ENCODE data around the gene NFU1. TPM values are rescaled to one million over a fixed set of nuclear protein-coding genes. Genes with fewer than 3 reads are reported as not detected.
A peak's percentile ranks its signal among the peaks of the same experiment; 100 is the strongest.
"Not testable (repeated sequence)": the region's sequence is repeated elsewhere in the genome, so short reads cannot be mapped to it uniquely, and the experiment has no call there.

Gene NFU1
- total RNA-seq, 8 experiments from 2014 or later = 33.6 to 84.1 (median 62.4) TPM

GRCh38 chr2:69381337-69381737 is 55.9 kb downstream of the NFU1 start:
- 100% methylated on average over 1 of the region's 1 CpG; no CpG with 5 or more reads in 3 of the 10 experiments for WGBS, 10 experiments
- Histone ChIP-seq H3K27ac (no peak overlapping the region), H3K4me1 (replicated peaks in 1 of 2) (peaks cover 0 to 5% of the 10 kb centered on the region in 2 donors), H3K4me3 (no peak overlapping the region)
- peak in 4 of 8 experiments; percentile 14 to 33 (median 28) for ATAC-seq (replicated peaks in 6 of 8)
- in situ Hi-C loops (cut with MboI; ENCODE audit: low pct_unique_long_range_greater_than_20kb in 2 of 9, low sequenced_read_pairs in 9 of 9, unreplicated experiment in 9 of 9) = no loop called here

- peaks cover 0 to 4% of the 10 kb centered on the region in 2 donors for H3K4me1 ChIP-seq (replicated peaks in 1 of 2)
- in situ Hi-C loops (cut with MboI; ENCODE audit: low pct_unique_long_range_greater_than_20kb in 2 of 9, low sequenced_read_pairs in 9 of 9, unreplicated experiment in 9 of 9) = no loop called here
- ATAC-seq (replicated peaks in 6 of 8) = peak in 4 of 8 experiments; percentile 26 to 52 (median 40)
- H3K27ac ChIP-seq = no peak overlapping the region
- H3K4me3 ChIP-seq = no peak overlapping the region
- 87 to 100% (median 92%) methylated on average over 2 to 11 of the region's 12 CpGs for WGBS, 10 experiments
These were observed 56.9 kb downstream of the NFU1 start for GRCh38 chr2:69380072-69380917.

DNA sequence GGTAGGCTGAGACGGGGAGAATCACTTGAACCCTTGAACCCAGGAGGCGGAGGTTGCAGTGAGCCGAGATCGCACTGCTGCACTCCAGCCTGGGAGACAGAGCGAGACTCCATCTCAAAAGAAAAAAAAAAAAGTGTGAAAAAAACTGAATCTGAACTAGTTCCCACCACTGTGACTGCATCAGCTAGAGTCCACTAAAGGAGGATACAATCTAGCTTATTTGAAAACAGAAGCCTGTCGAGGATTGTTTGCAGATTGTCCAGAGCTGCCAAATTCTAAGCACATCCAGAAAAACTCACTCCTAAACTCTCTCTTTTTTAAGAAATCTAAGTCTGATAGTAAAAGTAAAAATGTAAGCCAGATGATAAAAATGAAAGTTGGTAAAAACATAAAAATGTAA is 60.8 kb downstream of the NFU1 start:
- Histone ChIP-seq H3K4me1 (replicated peaks in 1 of 2) (no peaks in the 10 kb centered on the region), H3K27ac (no peak overlapping the region), H3K4me3 (no peak overlapping the region)
- peak in 2 of 8 experiments; percentile 43 to 44 for ATAC-seq (replicated peaks in 6 of 8)
- in situ Hi-C loops (cut with MboI; ENCODE audit: low pct_unique_long_range_greater_than_20kb in 2 of 9, low sequenced_read_pairs in 9 of 9, unreplicated experiment in 9 of 9) = no loop called here
- 56 to 97% (median 91%) methylated on average over 1 to 6 of the region's 6 CpGs; no CpG with 5 or more reads in 4 of the 10 experiments for WGBS, 10 experiments

GRCh38 chr2:69375494-69376353 is 61.5 kb downstream of the NFU1 start:
- Histone ChIP-seq H3K4me3 (no peak overlapping the region), H3K27ac (no peak overlapping the region), H3K4me1 (replicated peaks in 1 of 2) (no peaks in the 10 kb centered on the region)
- WGBS, 10 experiments = 54 to 94% (median 77%) methylated on average over 2 to 8 of the region's 8 CpGs; no CpG with 5 or more reads in 1 of the 10 experiments
- ATAC-seq (replicated peaks in 6 of 8) = peak in 3 of 8 experiments; percentile 30 to 81 (median 79)
- in situ Hi-C loops (cut with MboI; ENCODE audit: low pct_unique_long_range_greater_than_20kb in 2 of 9, low sequenced_read_pairs in 9 of 9, unreplicated experiment in 9 of 9) = no loop called here

DNA sequence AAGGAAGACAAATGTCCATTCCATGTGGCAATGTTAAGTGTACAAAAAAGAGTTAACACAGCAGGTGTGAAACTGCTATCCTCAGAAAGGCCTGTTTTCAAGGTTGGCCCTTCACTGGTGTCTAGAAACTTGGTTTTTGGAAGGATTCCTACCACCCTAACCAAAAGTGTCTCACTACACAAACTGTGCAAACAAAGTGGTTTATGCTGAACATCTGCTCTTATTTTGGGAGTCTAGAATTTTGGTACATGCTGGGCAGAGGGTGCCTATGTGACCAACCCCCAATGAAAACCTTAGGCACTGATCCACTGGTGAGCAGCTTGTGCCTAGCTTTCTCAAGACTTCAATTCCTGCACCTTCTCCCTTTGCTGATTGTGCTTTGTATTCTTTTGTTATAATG is 64.5 kb downstream of the NFU1 start:
- Histone ChIP-seq H3K4me1 (replicated peaks in 1 of 2) (no peaks in the 10 kb centered on the region), H3K4me3 (no peak overlapping the region), H3K27ac (no peak overlapping the region)
- ATAC-seq (replicated peaks in 6 of 8) = no peak
- in situ Hi-C loops (cut with MboI; ENCODE audit: low pct_unique_long_range_greater_than_20kb in 2 of 9, low sequenced_read_pairs in 9 of 9, unreplicated experiment in 9 of 9) = no loop called here

- in situ Hi-C loops (cut with MboI; ENCODE audit: low pct_unique_long_range_greater_than_20kb in 2 of 9, low sequenced_read_pairs in 9 of 9, unreplicated experiment in 9 of 9) = no loop called here
- H3K4me1 ChIP-seq (replicated peaks in 1 of 2) = no peaks in the 10 kb centered on the region
- no peak for ATAC-seq (replicated peaks in 6 of 8)
- WGBS, 10 experiments = 86% methylated on average over 1 of the region's 1 CpG; no CpG with 5 or more reads in 9 of the 10 experiments
- no peak overlapping the region for H3K4me3 ChIP-seq
- no peak overlapping the region for H3K27ac ChIP-seq
These were observed 67.4 kb downstream of the NFU1 start for GRCh38 chr2:69369802-69370201.

DNA sequence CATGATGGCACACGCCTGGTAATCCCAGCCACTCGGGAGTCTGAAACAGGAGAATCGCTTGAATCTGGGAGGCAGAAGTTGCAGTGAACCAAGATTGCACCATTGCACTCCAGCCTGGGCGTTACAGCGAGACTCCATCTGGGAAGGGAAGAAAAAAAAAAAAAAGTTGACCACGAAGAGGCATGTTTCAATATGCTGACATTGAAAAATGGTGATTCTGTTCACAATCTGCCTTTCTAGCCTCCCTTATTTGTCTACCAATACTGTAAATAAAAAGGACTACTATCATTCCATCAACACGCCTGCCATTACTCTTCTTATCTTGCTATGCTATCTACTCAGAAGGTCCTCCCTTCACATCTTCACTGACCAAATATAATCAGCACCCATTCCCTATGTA is 68.6 kb downstream of the NFU1 start:
- in situ Hi-C loops (cut with MboI; ENCODE audit: low pct_unique_long_range_greater_than_20kb in 2 of 9, low sequenced_read_pairs in 9 of 9, unreplicated experiment in 9 of 9) = no loop called here
- Histone ChIP-seq H3K27ac (no peak overlapping the region), H3K4me3 (no peak overlapping the region), H3K4me1 (replicated peaks in 1 of 2) (no peaks in the 10 kb centered on the region)
- 77 to 100% (median 91%) methylated on average over 1 to 4 of the region's 7 CpGs; no CpG with 5 or more reads in 2 of the 10 experiments for WGBS, 10 experiments
- ATAC-seq (replicated peaks in 6 of 8) = no peak

- in situ Hi-C loops (cut with MboI; ENCODE audit: low pct_unique_long_range_greater_than_20kb in 2 of 9, low sequenced_read_pairs in 9 of 9, unreplicated experiment in 9 of 9) = no loop called here
These were observed 77.9 kb downstream of the NFU1 start for GRCh38 chr2:69359371-69359770.

GRCh38 chr2:69358914-69359313 is 78.3 kb downstream of the NFU1 start:
- H3K27ac ChIP-seq = no peak overlapping the region
- H3K4me1 ChIP-seq (replicated peaks in 1 of 2) = no peaks in the 10 kb centered on the region
- in situ Hi-C loops (cut with MboI; ENCODE audit: low pct_unique_long_range_greater_than_20kb in 2 of 9, low sequenced_read_pairs in 9 of 9, unreplicated experiment in 9 of 9) = no loop called here
- WGBS, 10 experiments = 10 to 100% (median 27%) methylated on average over 1 to 3 of the region's 3 CpGs
- ATAC-seq (replicated peaks in 6 of 8) = no peak
- H3K4me3 ChIP-seq = no peak overlapping the region

More at GRCh38 chr2:69359371-69359770, 77.9 kb downstream of the NFU1 start:
- ATAC-seq (replicated peaks in 6 of 8) = no peak
- no peaks in the 10 kb centered on the region for H3K4me1 ChIP-seq (replicated peaks in 1 of 2)
- no peak overlapping the region for H3K4me3 ChIP-seq
- no peak overlapping the region for H3K27ac ChIP-seq

GRCh38 chr2:69356471-69356870 is 80.8 kb downstream of the NFU1 start:
- H3K4me1 ChIP-seq (replicated peaks in 1 of 2) = no peaks in the 10 kb centered on the region
- H3K4me3 ChIP-seq = no peak overlapping the region
- 86 to 100% (median 96%) methylated on average over 1 to 5 of the region's 5 CpGs; no CpG with 5 or more reads in 1 of the 10 experiments for WGBS, 10 experiments
- in situ Hi-C loops (cut with MboI; ENCODE audit: low pct_unique_long_range_greater_than_20kb in 2 of 9, low sequenced_read_pairs in 9 of 9, unreplicated experiment in 9 of 9) = no loop called here
- H3K27ac ChIP-seq = no peak overlapping the region
- no peak for ATAC-seq (replicated peaks in 6 of 8)

GRCh38 chr2:69354976-69355375 is 82.3 kb downstream of the NFU1 start:
- 43 to 100% (median 92%) methylated on average over 1 to 3 of the region's 3 CpGs; no CpG with 5 or more reads in 4 of the 10 experiments for WGBS, 10 experiments
- in situ Hi-C loops (cut with MboI; ENCODE audit: low pct_unique_long_range_greater_than_20kb in 2 of 9, low sequenced_read_pairs in 9 of 9, unreplicated experiment in 9 of 9); H3K4me1 ChIP-seq (replicated peaks in 1 of 2); H3K4me3 ChIP-seq; ATAC-seq (replicated peaks in 6 of 8); H3K27ac ChIP-seq: not testable (repeated sequence)

- no peak for ATAC-seq (replicated peaks in 6 of 8)
- Histone ChIP-seq H3K4me3 (no peak overlapping the region), H3K27ac (no peak overlapping the region), H3K4me1 (replicated peaks in 1 of 2) (no peaks in the 10 kb centered on the region)
- 89 to 100% (median 100%) methylated on average over 2 to 5 of the region's 5 CpGs for WGBS, 10 experiments
- in situ Hi-C loops (cut with MboI; ENCODE audit: low pct_unique_long_range_greater_than_20kb in 2 of 9, low sequenced_read_pairs in 9 of 9, unreplicated experiment in 9 of 9) = no loop called here
These were observed 83.9 kb downstream of the NFU1 start for GRCh38 chr2:69353360-69353759.

- WGBS, 10 experiments = 88 to 100% (median 100%) methylated on average over 1 of the region's 1 CpG; no CpG with 5 or more reads in 3 of the 10 experiments
- in situ Hi-C loops (cut with MboI; ENCODE audit: low pct_unique_long_range_greater_than_20kb in 2 of 9, low sequenced_read_pairs in 9 of 9, unreplicated experiment in 9 of 9) = no loop called here
- H3K4me1 ChIP-seq (replicated peaks in 1 of 2) = no peaks in the 10 kb centered on the region
- ATAC-seq (replicated peaks in 6 of 8) = no peak
- H3K27ac ChIP-seq = no peak overlapping the region
- H3K4me3 ChIP-seq = no peak overlapping the region
These were observed 88.5 kb downstream of the NFU1 start for GRCh38 chr2:69348781-69349180.
